ENCODE measurements around the gene TGFB2. TPM values are rescaled to one million over a fixed set of nuclear protein-coding genes. Genes with fewer than 3 reads are reported as not detected.

TGFB2 gene
- polyA plus RNA-seq, 1 donor from 2014 or later = 0.10 TPM

DNA sequence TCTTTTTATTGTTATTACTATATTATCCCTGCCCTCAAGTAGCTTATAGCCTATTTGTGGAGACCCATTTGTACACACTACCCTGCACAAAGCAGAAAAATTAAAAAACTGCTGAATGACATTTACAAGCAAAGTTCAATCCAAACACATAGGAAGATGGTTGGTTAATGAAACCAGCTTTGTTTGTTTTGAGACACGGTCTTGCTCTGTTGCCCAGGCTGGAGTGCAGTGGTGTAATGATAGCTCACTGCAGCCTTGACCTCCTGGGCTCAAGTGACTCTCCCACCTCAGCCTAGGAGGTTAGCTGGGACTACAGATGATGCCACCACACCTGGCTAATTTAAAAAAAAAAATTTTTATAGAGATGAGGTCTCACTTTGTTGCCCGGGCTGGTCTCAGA, 31.6 kb downstream of the TGFB2 start:
- H3K79me2 ChIP-seq (replicated peaks; ENCODE audit: insufficient read depth, low read length) = no peaks in the 10 kb centered on the region
- no peak overlapping the region for H3K4me3 ChIP-seq (ENCODE audit: low read length)
- no peaks in the 10 kb centered on the region for H3K36me3 ChIP-seq (ENCODE audit: insufficient read depth, low read length)
- H3F3A ChIP-seq (ENCODE audit: insufficient read depth, low read length, poor library complexity, severe bottlenecking) = no peaks in the 10 kb centered on the region
- TF ChIP-seq RAD21 (conservative IDR thresholded peaks at IDR 0.05) (no peak), POLR2AphosphoS5 (IDR thresholded peaks at IDR 0.05) (no peak), EP300 (conservative IDR thresholded peaks at IDR 0.05; ENCODE audit: poor library complexity, severe bottlenecking) (no peak)
- TF ChIP-seq, protein P1, sequence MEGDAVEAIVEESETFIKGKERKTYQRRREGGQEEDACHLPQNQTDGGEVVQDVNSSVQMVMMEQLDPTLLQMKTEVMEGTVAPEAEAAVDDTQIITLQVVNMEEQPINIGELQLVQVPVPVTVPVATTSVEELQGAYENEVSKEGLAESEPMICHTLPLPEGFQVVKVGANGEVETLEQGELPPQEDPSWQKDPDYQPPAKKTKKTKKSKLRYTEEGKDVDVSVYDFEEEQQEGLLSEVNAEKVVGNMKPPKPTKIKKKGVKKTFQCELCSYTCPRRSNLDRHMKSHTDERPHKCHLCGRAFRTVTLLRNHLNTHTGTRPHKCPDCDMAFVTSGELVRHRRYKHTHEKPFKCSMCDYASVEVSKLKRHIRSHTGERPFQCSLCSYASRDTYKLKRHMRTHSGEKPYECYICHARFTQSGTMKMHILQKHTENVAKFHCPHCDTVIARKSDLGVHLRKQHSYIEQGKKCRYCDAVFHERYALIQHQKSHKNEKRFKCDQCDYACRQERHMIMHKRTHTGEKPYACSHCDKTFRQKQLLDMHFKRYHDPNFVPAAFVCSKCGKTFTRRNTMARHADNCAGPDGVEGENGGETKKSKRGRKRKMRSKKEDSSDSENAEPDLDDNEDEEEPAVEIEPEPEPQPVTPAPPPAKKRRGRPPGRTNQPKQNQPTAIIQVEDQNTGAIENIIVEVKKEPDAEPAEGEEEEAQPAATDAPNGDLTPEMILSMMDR (IDR thresholded peaks at IDR 0.05; ENCODE audit: poor library complexity, severe bottlenecking) = no peak
- no peaks in the 10 kb centered on the region for H3K27me3 ChIP-seq (ENCODE audit: insufficient read depth, low read depth, low read length)
- H2AFZ ChIP-seq (ENCODE audit: low read depth, low read length) = no peak overlapping the region
- H3K9me2 ChIP-seq (ENCODE audit: insufficient read depth, low read length) = no peaks in the 10 kb centered on the region
- H4K20me1 ChIP-seq (ENCODE audit: insufficient read depth) = no peaks in the 10 kb centered on the region
- no peak overlapping the region for H3K9ac ChIP-seq (ENCODE audit: low read length)
- H3K27ac ChIP-seq (ENCODE audit: low read length) = no peak overlapping the region
- H3K4me2 ChIP-seq (ENCODE audit: low read length) = no peak overlapping the region
- H3K9me3 ChIP-seq (ENCODE audit: low read length) = no peaks in the 10 kb centered on the region

DNA sequence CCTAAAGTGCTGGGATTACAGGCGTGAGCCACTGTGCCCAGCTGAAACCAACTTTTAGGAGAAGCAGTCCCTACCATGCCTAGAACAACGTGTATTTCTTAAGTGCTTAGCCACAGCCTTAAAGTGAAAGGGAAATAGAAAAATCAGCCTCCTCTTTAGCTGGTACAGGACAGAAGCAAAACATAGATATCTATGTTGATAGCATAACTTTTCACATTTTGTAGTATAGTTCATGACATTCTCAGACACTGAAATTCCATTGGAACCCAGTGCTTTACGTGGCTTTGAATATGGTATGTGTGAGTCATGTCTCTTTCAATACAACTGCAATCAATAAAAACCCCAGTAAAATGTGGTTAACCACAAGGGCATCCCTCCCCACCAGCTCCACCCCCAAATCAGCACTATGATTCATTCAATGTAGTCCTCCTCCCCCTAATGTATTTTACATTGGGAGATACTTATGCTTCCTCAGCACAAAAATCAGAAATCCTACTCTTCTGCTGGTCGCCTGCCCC, 32.1 kb downstream of the TGFB2 start:
- H3K79me2 ChIP-seq (replicated peaks; ENCODE audit: insufficient read depth, low read length) = no peaks in the 10 kb centered on the region
- H3K4me3 ChIP-seq (ENCODE audit: low read length) = no peak overlapping the region
- no peak overlapping the region for H3K4me2 ChIP-seq (ENCODE audit: low read length)
- H3K27me3 ChIP-seq (ENCODE audit: insufficient read depth, low read depth, low read length) = no peaks in the 10 kb centered on the region
- H3K9me3 ChIP-seq (ENCODE audit: low read length) = no peaks in the 10 kb centered on the region
- no peak overlapping the region for H2AFZ ChIP-seq (ENCODE audit: low read depth, low read length)
- H3K9ac ChIP-seq (ENCODE audit: low read length) = no peak overlapping the region
- no peaks in the 10 kb centered on the region for H3K36me3 ChIP-seq (ENCODE audit: insufficient read depth, low read length)
- H3K9me2 ChIP-seq (ENCODE audit: insufficient read depth, low read length) = no peaks in the 10 kb centered on the region
- H3F3A ChIP-seq (ENCODE audit: insufficient read depth, low read length, poor library complexity, severe bottlenecking) = no peaks in the 10 kb centered on the region
- no peaks in the 10 kb centered on the region for H4K20me1 ChIP-seq (ENCODE audit: insufficient read depth)
- TF ChIP-seq, protein P2, sequence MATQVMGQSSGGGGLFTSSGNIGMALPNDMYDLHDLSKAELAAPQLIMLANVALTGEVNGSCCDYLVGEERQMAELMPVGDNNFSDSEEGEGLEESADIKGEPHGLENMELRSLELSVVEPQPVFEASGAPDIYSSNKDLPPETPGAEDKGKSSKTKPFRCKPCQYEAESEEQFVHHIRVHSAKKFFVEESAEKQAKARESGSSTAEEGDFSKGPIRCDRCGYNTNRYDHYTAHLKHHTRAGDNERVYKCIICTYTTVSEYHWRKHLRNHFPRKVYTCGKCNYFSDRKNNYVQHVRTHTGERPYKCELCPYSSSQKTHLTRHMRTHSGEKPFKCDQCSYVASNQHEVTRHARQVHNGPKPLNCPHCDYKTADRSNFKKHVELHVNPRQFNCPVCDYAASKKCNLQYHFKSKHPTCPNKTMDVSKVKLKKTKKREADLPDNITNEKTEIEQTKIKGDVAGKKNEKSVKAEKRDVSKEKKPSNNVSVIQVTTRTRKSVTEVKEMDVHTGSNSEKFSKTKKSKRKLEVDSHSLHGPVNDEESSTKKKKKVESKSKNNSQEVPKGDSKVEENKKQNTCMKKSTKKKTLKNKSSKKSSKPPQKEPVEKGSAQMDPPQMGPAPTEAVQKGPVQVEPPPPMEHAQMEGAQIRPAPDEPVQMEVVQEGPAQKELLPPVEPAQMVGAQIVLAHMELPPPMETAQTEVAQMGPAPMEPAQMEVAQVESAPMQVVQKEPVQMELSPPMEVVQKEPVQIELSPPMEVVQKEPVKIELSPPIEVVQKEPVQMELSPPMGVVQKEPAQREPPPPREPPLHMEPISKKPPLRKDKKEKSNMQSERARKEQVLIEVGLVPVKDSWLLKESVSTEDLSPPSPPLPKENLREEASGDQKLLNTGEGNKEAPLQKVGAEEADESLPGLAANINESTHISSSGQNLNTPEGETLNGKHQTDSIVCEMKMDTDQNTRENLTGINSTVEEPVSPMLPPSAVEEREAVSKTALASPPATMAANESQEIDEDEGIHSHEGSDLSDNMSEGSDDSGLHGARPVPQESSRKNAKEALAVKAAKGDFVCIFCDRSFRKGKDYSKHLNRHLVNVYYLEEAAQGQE (IDR thresholded peaks at IDR 0.05; ENCODE audit: borderline replicate concordance) = no peak
- no peak for TF ChIP-seq SMC3 (conservative IDR thresholded peaks at IDR 0.05; ENCODE audit: poor library complexity)
- no peak for TF ChIP-seq EP300 (conservative IDR thresholded peaks at IDR 0.05; ENCODE audit: poor library complexity, severe bottlenecking)
- no peak for TF ChIP-seq MXI1 (conservative IDR thresholded peaks at IDR 0.05; ENCODE audit: poor library complexity, severe bottlenecking)
- TF ChIP-seq EZH2 (IDR thresholded peaks at IDR 0.05; ENCODE audit: borderline replicate concordance, insufficient read depth, low read length, poor library complexity, severe bottlenecking) = no peak
- TF ChIP-seq, protein P1 (IDR thresholded peaks at IDR 0.05; ENCODE audit: poor library complexity, severe bottlenecking) = no peak
- TF ChIP-seq TAF1 (IDR thresholded peaks at IDR 0.05; ENCODE audit: low read depth) = no peak
- TF ChIP-seq POLR2AphosphoS5 (IDR thresholded peaks at IDR 0.05) = no peak
- TF ChIP-seq RAD21 (conservative IDR thresholded peaks at IDR 0.05) = no peak
- no peak overlapping the region for H3K27ac ChIP-seq (ENCODE audit: low read length)

All from neural cell (in vitro differentiated cells).